ENCODE measurements around the gene ATG7.

DNA sequence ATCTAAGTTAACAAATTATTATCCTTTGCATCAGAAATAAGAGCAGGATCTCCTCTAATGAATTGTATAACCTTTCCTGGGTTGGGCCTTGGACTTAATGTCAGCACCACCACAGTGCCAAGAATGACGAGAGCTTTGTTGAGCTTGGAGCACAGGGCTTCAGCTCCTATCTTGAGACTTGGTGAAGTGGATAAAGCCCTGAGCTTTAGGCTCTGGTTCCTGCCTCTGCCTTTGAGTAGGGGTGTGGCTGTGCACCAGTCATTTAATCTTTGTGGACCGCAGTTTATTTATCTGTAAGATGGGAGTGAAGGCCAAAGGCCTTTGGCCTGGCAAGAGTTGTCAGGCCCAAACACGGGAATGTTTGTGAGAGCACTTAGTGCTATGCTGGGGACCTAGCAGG lies 209.4 kb downstream of the ATG7 start:
- TF ChIP-seq, protein P1, sequence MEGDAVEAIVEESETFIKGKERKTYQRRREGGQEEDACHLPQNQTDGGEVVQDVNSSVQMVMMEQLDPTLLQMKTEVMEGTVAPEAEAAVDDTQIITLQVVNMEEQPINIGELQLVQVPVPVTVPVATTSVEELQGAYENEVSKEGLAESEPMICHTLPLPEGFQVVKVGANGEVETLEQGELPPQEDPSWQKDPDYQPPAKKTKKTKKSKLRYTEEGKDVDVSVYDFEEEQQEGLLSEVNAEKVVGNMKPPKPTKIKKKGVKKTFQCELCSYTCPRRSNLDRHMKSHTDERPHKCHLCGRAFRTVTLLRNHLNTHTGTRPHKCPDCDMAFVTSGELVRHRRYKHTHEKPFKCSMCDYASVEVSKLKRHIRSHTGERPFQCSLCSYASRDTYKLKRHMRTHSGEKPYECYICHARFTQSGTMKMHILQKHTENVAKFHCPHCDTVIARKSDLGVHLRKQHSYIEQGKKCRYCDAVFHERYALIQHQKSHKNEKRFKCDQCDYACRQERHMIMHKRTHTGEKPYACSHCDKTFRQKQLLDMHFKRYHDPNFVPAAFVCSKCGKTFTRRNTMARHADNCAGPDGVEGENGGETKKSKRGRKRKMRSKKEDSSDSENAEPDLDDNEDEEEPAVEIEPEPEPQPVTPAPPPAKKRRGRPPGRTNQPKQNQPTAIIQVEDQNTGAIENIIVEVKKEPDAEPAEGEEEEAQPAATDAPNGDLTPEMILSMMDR (tag by site-specific recombination; IDR thresholded peaks at IDR 0.05), result no peak
- TF ChIP-seq ZFHX2 (tag by site-specific recombination; conservative IDR thresholded peaks at IDR 0.05) (no peak), ZNF214 (tag by site-specific recombination; IDR thresholded peaks at IDR 0.05; ENCODE audit: borderline replicate concordance) (no peak)
